ENCODE measurements around the gene GPR143.

GRCh38 chrX:9676738-9677097 is 88.9 kb downstream of the GPR143 start:
- TF ChIP-seq RXRA (IDR thresholded peaks at IDR 0.05) (no peak), CTCF (IDR thresholded peaks at IDR 0.05; ENCODE audit: low read depth, low read length, missing input control) (no peak), GABPA (IDR thresholded peaks at IDR 0.05 in 1 of 2, conservative IDR thresholded peaks at IDR 0.05 in 1 of 2) (no peak)
- TF ChIP-seq, protein P1, sequence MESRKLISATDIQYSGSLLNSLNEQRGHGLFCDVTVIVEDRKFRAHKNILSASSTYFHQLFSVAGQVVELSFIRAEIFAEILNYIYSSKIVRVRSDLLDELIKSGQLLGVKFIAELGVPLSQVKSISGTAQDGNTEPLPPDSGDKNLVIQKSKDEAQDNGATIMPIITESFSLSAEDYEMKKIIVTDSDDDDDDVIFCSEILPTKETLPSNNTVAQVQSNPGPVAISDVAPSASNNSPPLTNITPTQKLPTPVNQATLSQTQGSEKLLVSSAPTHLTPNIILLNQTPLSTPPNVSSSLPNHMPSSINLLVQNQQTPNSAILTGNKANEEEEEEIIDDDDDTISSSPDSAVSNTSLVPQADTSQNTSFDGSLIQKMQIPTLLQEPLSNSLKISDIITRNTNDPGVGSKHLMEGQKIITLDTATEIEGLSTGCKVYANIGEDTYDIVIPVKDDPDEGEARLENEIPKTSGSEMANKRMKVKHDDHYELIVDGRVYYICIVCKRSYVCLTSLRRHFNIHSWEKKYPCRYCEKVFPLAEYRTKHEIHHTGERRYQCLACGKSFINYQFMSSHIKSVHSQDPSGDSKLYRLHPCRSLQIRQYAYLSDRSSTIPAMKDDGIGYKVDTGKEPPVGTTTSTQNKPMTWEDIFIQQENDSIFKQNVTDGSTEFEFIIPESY (IDR thresholded peaks at IDR 0.05), result no peak
